ENCODE measurements around the gene MAPK9. TPM values are rescaled to one million over a fixed set of nuclear protein-coding genes. Genes with fewer than 3 reads are reported as not detected.

MAPK9 gene
- total and polyA plus RNA-seq, 2 donors = 14.6 to 20.3 TPM

Other genes with a start within 250 kb of the MAPK9 start
- 20.5 TPM for gene RNF130, start 220.3 kb downstream of the MAPK9 start, total RNA-seq
- gene RNF130, start 220.3 kb downstream of the MAPK9 start, polyA plus RNA-seq = 69.2 TPM
- not detected for gene RASGEF1C, start 82.9 kb downstream of the MAPK9 start, total RNA-seq
- 0.11 TPM for gene RASGEF1C, start 82.9 kb downstream of the MAPK9 start, polyA plus RNA-seq
- 0.85 TPM for gene GFPT2, start 61.3 kb upstream of the MAPK9 start, total RNA-seq
- 3.1 TPM for gene GFPT2, start 61.3 kb upstream of the MAPK9 start, polyA plus RNA-seq
- 12.5 TPM for gene CNOT6, start 202.3 kb upstream of the MAPK9 start, total RNA-seq
- 14.2 TPM for gene CNOT6, start 202.3 kb upstream of the MAPK9 start, polyA plus RNA-seq

Data from thymus (tissue), 2 donors.